K562 (cell line): ENCODE results near the gene ASCL3. TPM values are rescaled to one million over a fixed set of nuclear protein-coding genes. Genes with fewer than 3 reads are reported as not detected.

Experiments
- CHD7 ChIP-seq: fragments of 200-600 bp; sonication (generic); IDR thresholded peaks from one replicate; pipeline ENCODE4 v1.6.1; 2012; ENCODE audit warnings: mild to moderate bottlenecking, low read depth, low read length, inconsistent platforms
- CREB1 ChIP-seq, 2 experiments: sonication (generic) in 1 of 2; formaldehyde crosslinking in 1 of 2; IDR thresholded peaks; 2 replicates each; pipeline versions ENCODE4 v1.6.1 to v1.8.0; 2012 to 2022; ENCODE audit warnings: inconsistent platforms in 1 of 2, mild to moderate bottlenecking in 1 of 2, missing genetic modification reagents in 1 of 2, moderate library complexity in 1 of 2
- HCFC1 ChIP-seq: IDR thresholded peaks from 2 replicates; pipeline ENCODE4 v1.6.1; 2012; ENCODE audit warnings: low read depth, low read length, improper control_type of control experiment
- ILK ChIP-seq: fragments of 450-650 bp; IDR thresholded peaks from 2 replicates; pipeline ENCODE4 v1.6.1; 2016; ENCODE audit warnings: missing genetic modification characterization, low read depth, mild to moderate bottlenecking, missing compliant biosample characterization, moderate library complexity, borderline replicate concordance
- MYC ChIP-seq, 2 experiments: fragments of 250-450 bp in 1 of 2; sonication (Bioruptor Pico) in 1 of 2; IDR thresholded peaks; 2 replicates each; pipeline versions ENCODE4 v1.5.1 to v1.6.1; 2012 to 2021; ENCODE audit warnings: low read depth in 2 of 2, borderline replicate concordance in 1 of 2, improper control_type of control experiment in 1 of 2, low read length in 1 of 2, mild to moderate bottlenecking in 1 of 2, moderate library complexity in 1 of 2
- NR4A1 ChIP-seq, 2 experiments: fragments of 250-450 bp in 1 of 2; fragments of 450-650 bp in 1 of 2; sonication (Bioruptor Pico) in 1 of 2; IDR thresholded peaks; 2 replicates each; pipeline versions ENCODE4 v1.4.0 to v1.6.1; 2016 to 2020; ENCODE audit warnings: mild to moderate bottlenecking in 2 of 2, missing compliant biosample characterization in 1 of 2, missing genetic modification characterization in 1 of 2, moderate library complexity in 1 of 2
- ZBED1 ChIP-seq: IDR thresholded peaks from 2 replicates; pipeline ENCODE4 v1.6.1; 2014
- polyA plus RNA-seq, 8 experiments: library from polyadenylated mRNA; depleted of rRNA in 4 of 8; stranded (reverse) in 5 of 8; unstranded in 3 of 8; fragments of >200 nt; fragmentation: Nextera tagmentation in 2 of 8; fragmentation: Illumina TruSeq in 1 of 8; extraction: Ambion mirVana in 2 of 8; extraction: Trizol in 1 of 8; gene quantifications; 2 replicates each; pipeline versions ENCODE4 v1.2.1 to v1.2.3, GENCODE V29; 2011 to 2014; ENCODE audit warnings: inconsistent platforms in 1 of 8, missing spikeins in 1 of 8
- total RNA-seq, 7 experiments: library from RNA; depleted of rRNA in 6 of 7; stranded (reverse); fragments of >200 nt in 6 of 7; fragmentation: Illumina TruSeq in 2 of 7; extraction: Trizol in 2 of 7; gene quantifications; 2 replicates each; pipeline versions ENCODE4 v1.2.1 to v1.2.3, GENCODE V29; 2011 to 2021; ENCODE audit warnings: low replicate concordance in 1 of 7
- TF ChIP-seq, protein P1 (sequence below): fragments of 200-800 bp; sonication (Bioruptor generic); IDR thresholded peaks from 2 replicates; pipeline ENCODE4 v1.6.1; 2016; ENCODE audit warnings: missing genetic modification characterization, missing compliant biosample characterization

The ASCL3 gene
- total and polyA plus RNA-seq, 9 of the 15 experiments (the other 6 are each of a cell fraction or from before 2014, with no cell fraction given) = not detected

GRCh38 chr11:8988329-8989234, 45.8 kb upstream of the ASCL3 start (continued):
- no peak for TF ChIP-seq CHD7
- TF ChIP-seq ILK = no peak
- TF ChIP-seq ZBED1 = no peak
- TF ChIP-seq, protein P1, sequence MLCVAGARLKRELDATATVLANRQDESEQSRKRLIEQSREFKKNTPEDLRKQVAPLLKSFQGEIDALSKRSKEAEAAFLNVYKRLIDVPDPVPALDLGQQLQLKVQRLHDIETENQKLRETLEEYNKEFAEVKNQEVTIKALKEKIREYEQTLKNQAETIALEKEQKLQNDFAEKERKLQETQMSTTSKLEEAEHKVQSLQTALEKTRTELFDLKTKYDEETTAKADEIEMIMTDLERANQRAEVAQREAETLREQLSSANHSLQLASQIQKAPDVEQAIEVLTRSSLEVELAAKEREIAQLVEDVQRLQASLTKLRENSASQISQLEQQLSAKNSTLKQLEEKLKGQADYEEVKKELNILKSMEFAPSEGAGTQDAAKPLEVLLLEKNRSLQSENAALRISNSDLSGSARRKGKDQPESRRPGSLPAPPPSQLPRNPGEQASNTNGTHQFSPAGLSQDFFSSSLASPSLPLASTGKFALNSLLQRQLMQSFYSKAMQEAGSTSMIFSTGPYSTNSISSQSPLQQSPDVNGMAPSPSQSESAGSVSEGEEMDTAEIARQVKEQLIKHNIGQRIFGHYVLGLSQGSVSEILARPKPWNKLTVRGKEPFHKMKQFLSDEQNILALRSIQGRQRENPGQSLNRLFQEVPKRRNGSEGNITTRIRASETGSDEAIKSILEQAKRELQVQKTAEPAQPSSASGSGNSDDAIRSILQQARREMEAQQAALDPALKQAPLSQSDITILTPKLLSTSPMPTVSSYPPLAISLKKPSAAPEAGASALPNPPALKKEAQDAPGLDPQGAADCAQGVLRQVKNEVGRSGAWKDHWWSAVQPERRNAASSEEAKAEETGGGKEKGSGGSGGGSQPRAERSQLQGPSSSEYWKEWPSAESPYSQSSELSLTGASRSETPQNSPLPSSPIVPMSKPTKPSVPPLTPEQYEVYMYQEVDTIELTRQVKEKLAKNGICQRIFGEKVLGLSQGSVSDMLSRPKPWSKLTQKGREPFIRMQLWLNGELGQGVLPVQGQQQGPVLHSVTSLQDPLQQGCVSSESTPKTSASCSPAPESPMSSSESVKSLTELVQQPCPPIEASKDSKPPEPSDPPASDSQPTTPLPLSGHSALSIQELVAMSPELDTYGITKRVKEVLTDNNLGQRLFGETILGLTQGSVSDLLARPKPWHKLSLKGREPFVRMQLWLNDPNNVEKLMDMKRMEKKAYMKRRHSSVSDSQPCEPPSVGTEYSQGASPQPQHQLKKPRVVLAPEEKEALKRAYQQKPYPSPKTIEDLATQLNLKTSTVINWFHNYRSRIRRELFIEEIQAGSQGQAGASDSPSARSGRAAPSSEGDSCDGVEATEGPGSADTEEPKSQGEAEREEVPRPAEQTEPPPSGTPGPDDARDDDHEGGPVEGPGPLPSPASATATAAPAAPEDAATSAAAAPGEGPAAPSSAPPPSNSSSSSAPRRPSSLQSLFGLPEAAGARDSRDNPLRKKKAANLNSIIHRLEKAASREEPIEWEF = no peak
- no peak for TF ChIP-seq HCFC1
- TF ChIP-seq MYC (IDR thresholded peaks at IDR 0.05; ENCODE audit: low read depth, low read length) = no peak
- TF ChIP-seq MYC (CRISPR knock-in tag; IDR thresholded peaks at IDR 0.05; ENCODE audit: borderline replicate concordance, low read depth) = no peak
- TF ChIP-seq NR4A1 (CRISPR knock-in tag; IDR thresholded peaks at IDR 0.05) = no peak
- TF ChIP-seq NR4A1 (tag; IDR thresholded peaks at IDR 0.05) = no peak
- peak; percentile 60; the same call in 1 of the 2 replicates for TF ChIP-seq CREB1 (IDR thresholded peaks at IDR 0.05)
- TF ChIP-seq CREB1 (CRISPR knock-in tag; IDR thresholded peaks at IDR 0.05) = no peak
